Activated T-helper 17 cell treated with anti-CD3 and anti-CD28 coated beads, Interleukin-2, amount 50 U/mL, for 72 hours (primary cell): ENCODE data around the gene KL. TPM values are rescaled to one million over a fixed set of nuclear protein-coding genes. Genes with fewer than 3 reads are reported as not detected.

Source experiments
- ATAC-seq: fragments of 150-1000 bp; cut with Tn5 transposase; replicated peaks from 2 replicates; pipeline ENCODE4 v1.10.0; 2021; ENCODE audit warnings: mild to moderate bottlenecking, moderate library complexity
- H3K27ac Mint-ChIP-seq: one replicate; pipeline ENCODE4 v1.8.0; 2022; ENCODE audit warnings: mixed read lengths
- H3K27me3 Mint-ChIP-seq: one replicate; pipeline ENCODE4 v1.8.0; 2022; ENCODE audit warnings: mixed read lengths
- H3K36me3 Mint-ChIP-seq: one replicate; pipeline ENCODE4 v1.8.0; 2022; ENCODE audit warnings: low read depth, mild to moderate bottlenecking, mixed read lengths
- H3K4me1 Mint-ChIP-seq: one replicate; pipeline ENCODE4 v1.8.0; 2022; ENCODE audit warnings: mixed read lengths
- H3K4me3 Mint-ChIP-seq: one replicate; pipeline ENCODE4 v1.8.0; 2022; ENCODE audit warnings: mild to moderate bottlenecking, mixed read lengths
- H3K9me3 Mint-ChIP-seq: one replicate; pipeline ENCODE4 v1.8.0; 2022; ENCODE audit warnings: mixed read lengths
- total RNA-seq, 2 donors: library from RNA; stranded (reverse); gene quantifications; one replicate each; pipeline ENCODE4 v1.2.3, GENCODE V29; 2022

KL gene
- under 1 TPM in 1 of 2 donors, not detected in 1; 0.08 TPM for total RNA-seq

DNA sequence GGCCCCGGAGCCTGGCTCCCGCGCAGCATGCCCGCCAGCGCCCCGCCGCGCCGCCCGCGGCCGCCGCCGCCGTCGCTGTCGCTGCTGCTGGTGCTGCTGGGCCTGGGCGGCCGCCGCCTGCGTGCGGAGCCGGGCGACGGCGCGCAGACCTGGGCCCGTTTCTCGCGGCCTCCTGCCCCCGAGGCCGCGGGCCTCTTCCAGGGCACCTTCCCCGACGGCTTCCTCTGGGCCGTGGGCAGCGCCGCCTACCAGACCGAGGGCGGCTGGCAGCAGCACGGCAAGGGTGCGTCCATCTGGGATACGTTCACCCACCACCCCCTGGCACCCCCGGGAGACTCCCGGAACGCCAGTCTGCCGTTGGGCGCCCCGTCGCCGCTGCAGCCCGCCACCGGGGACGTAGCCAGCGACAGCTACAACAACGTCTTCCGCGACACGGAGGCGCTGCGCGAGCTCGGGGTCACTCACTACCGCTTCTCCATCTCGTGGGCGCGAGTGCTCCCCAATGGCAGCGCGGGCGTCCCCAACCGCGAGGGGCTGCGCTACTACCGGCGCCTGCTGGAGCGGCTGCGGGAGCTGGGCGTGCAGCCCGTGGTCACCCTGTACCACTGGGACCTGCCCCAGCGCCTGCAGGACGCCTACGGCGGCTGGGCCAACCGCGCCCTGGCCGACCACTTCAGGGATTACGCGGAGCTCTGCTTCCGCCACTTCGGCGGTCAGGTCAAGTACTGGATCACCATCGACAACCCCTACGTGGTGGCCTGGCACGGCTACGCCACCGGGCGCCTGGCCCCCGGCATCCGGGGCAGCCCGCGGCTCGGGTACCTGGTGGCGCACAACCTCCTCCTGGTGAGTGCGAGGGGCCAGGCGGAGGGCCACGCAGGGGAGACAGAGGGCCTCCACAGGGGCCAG, at the start of gene KL:
Gene KL (plus strand): TSS at position 10 of the 909 bp plus-strand sequence. CDS start 18 bp downstream, at position 28.
- ATAC-seq: peak; percentile 49
- H3K4me3 Mint-ChIP-seq: peak within 1 kb of the TSS; percentile 57
- H3K36me3 Mint-ChIP-seq: no peaks in the 10 kb centered on the region
- H3K27ac Mint-ChIP-seq: no peak within 1 kb of the TSS
- H3K9me3 Mint-ChIP-seq: no peaks in the 10 kb centered on the region
- peaks cover 66% of the 10 kb centered on the region for H3K27me3 Mint-ChIP-seq
- peaks cover 5% of the 10 kb centered on the region for H3K4me1 Mint-ChIP-seq

DNA sequence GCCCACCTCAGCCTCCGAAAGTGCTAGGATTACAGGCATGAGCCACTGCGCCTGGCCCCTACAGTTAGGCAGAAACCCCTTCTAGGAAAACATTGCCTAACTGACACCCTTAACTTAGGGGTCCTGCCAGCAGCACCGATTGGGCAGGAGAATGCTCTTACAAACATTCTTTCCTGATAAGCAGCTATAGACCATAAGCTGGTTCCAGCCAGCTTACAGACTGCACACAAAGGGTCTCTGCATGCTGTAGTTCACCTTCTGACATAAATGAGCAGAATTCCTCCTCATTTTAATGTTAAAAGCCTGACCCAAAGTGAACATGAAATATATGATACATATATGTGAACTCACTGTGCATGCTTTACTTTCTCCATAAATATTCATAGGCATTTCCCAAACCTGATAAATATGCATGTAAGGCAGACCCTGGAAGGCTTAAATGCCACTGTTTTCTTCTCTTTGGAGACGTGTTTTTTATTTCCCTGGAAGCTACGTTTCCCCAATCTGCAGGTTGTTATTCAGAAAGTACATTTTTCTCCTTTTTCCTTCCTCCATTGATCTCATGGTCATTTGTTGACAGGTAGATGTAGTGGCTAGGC, 48.5 kb upstream of the KL start:
- Mint-ChIP-seq H3K4me1 (no peaks in the 10 kb centered on the region), H3K9me3 (no peaks in the 10 kb centered on the region), H3K36me3 (no peaks in the 10 kb centered on the region), H3K4me3 (no peak overlapping the region), H3K27ac (no peak overlapping the region), H3K27me3 (peaks cover 5% of the 10 kb centered on the region)
- ATAC-seq: no peak

DNA sequence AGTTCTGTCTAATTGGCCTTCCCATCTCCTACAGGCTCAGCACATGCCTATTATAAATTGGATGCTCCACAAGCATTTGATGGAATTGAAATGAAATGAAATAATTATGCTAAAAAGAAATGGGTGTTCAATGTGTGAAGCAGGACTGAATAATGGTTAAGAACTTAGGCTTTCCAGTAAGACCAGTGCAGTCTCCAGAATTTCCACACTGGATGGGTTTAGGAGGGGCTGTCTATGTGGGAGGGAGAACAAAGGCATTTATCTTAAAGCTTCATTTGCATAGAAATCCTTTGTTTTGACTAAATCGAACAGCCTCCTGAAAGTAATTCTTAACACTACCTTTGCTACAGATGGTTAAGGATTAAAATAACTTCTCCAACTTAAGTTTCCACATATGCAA, 47.9 kb upstream of the KL start:
- no peak overlapping the region for H3K27ac Mint-ChIP-seq
- ATAC-seq: no peak
- H3K36me3 Mint-ChIP-seq: no peaks in the 10 kb centered on the region
- no peaks in the 10 kb centered on the region for H3K4me1 Mint-ChIP-seq
- no peak overlapping the region for H3K4me3 Mint-ChIP-seq
- no peaks in the 10 kb centered on the region for H3K9me3 Mint-ChIP-seq
- peaks cover 5% of the 10 kb centered on the region for H3K27me3 Mint-ChIP-seq

DNA sequence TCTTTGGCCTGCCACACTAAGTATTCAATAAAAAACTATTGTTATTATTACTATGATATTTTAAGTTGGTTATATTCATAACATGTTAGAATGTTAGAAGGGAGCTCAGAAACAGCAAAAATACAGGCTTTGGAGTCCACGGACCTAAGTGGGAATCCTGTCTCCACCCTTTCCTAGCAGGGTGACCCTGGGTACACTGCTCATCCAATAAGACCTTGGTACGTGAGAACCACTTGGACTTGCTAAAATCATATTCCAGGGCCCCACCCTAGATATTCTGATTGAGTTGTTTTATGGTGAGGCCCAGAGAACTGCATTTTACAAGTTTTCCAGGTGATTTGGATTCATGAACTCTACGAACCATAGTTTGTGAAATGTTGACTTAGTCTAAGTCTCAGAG, 47.4 kb upstream of the KL start:
- Mint-ChIP-seq H3K4me1 (no peaks in the 10 kb centered on the region), H3K9me3 (no peaks in the 10 kb centered on the region), H3K4me3 (no peak overlapping the region), H3K27ac (no peak overlapping the region), H3K27me3 (peaks cover 5% of the 10 kb centered on the region), H3K36me3 (no peaks in the 10 kb centered on the region)
- no peak for ATAC-seq

DNA sequence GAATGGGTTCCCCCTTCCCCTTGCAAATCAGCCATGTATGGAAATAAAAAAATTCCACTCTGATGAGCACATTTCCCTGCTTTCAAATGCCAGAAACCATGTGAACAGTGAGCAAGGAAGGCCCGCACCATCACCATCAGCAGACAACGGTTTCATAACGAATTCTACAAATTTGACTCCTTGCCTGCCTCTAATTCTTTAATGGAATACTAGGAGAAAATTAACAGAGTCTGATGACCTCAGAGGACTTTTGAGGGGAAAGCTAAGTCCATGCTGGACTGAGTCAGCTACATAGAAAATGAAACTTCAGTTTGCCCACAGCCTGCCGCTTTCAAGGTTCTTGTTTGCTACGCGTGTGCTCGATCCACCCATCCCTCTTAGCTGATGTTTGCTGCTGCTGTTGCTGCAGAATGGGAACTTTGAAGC, 46.7 kb upstream of the KL start:
- no peaks in the 10 kb centered on the region for H3K36me3 Mint-ChIP-seq
- no peaks in the 10 kb centered on the region for H3K4me1 Mint-ChIP-seq
- peak; percentile 70 for ATAC-seq
- H3K27me3 Mint-ChIP-seq: peaks cover 5% of the 10 kb centered on the region
- no peak overlapping the region for H3K27ac Mint-ChIP-seq
- no peaks in the 10 kb centered on the region for H3K9me3 Mint-ChIP-seq
- no peak overlapping the region for H3K4me3 Mint-ChIP-seq

DNA sequence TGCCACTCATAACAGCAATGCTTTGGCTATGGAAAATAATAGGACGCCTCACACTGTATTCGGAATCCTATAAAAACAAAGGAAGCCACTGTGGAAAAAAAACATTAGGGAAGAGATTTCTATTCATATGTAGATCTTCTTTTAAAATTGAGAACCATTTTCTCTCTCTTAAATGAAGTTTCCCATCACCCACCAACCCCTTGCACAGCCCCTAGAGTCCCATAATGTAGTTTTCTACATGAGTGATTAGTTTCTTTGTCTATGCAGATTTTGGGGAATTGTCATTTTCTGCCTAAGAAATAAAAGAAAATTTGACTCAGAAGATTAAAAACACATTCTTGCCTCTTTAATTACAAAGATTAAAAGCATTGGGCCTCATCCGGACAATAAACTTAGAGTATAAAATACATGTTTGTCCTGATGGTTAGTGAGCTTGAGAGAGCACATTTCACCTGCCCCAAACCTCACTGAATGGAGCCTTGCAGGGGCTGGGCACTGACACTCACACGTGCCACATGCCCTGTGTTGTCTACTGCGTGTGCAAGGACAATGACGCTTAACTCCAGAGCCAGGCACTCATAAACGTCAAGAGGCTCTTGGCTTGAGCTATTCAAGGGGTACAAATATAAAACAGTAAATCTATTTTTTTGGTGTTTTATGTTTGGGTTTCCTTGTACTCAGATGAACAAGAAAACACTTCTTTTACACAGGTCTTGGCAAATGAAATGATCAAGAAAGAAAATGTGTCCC, 40.0 kb upstream of the KL start:
- Mint-ChIP-seq H3K27ac (no peak overlapping the region), H3K27me3 (peaks cover 12% of the 10 kb centered on the region), H3K36me3 (no peaks in the 10 kb centered on the region), H3K9me3 (no peaks in the 10 kb centered on the region), H3K4me1 (no peaks in the 10 kb centered on the region), H3K4me3 (no peak overlapping the region)
- no peak for ATAC-seq

DNA sequence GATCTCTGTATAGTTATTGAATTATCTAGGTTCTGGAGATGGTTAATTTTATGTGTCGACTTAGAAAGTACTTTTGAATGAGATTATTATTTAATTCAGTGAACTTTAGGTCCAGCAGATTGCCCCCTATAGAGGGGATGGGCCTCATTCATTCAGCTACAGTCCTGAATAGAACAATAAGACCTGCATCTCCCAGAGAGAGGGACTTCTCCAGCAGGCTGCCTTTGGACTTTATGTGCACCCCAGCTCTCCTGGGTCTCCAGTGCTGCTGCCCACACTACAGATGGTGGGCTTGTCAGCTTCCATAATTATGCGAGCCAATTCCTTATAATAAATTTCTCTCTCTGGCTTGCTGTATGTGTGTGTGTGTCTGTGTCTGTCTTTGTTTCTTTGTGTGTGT, 39.3 kb upstream of the KL start:
- H3K27me3 Mint-ChIP-seq: peaks cover 12% of the 10 kb centered on the region
- H3K4me1 Mint-ChIP-seq: no peaks in the 10 kb centered on the region
- H3K36me3 Mint-ChIP-seq: no peaks in the 10 kb centered on the region
- no peak overlapping the region for H3K4me3 Mint-ChIP-seq
- H3K27ac Mint-ChIP-seq: no peak overlapping the region
- H3K9me3 Mint-ChIP-seq: no peaks in the 10 kb centered on the region
- ATAC-seq: no peak

DNA sequence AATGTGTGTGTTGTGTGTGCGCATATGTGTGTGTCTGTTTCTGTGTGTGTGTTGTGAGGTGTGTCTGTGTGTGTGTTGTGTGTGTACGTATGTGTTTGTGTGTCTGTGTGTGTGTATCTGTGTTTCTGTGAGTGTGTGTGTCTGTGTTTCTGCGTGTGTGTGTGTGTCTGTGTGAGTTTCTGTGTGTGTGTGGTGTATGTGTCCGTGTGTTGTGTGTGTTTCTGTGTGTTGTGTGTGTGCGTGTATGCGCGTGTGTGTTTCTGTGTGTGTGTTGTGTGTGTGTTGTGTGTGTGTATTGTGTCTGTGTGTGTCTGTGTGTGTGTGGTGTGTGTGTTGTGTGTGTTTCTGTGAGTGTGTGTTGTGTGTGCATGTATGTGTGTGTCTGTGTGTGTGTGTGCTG, 38.9 kb upstream of the KL start:
- H3K27me3 Mint-ChIP-seq: peaks cover 12% of the 10 kb centered on the region
- H3K9me3 Mint-ChIP-seq: no peaks in the 10 kb centered on the region
- H3K4me3 Mint-ChIP-seq: no peak overlapping the region
- no peaks in the 10 kb centered on the region for H3K36me3 Mint-ChIP-seq
- ATAC-seq: no peak
- H3K27ac Mint-ChIP-seq: no peak overlapping the region
- H3K4me1 Mint-ChIP-seq: no peaks in the 10 kb centered on the region

DNA sequence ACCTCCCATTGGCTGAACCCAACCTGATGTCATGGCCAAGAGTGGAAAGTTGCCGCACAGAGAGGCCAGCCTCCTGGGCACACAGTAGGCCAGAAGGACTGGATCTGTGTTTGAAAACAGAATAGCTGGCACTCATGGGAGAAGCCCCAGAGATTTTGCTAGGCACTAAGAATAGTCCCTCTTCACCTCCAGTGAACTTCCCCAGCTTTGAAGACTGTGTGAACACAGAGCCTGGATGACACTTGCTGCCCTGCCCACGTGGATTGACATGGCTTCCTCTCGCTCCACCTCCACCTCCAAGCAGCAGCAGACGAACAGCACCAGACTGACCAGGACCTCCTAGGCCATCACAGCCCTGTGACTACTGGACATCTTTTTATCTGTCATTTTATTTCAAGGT, 37.9 kb upstream of the KL start:
- Mint-ChIP-seq H3K27ac (no peak overlapping the region), H3K36me3 (no peaks in the 10 kb centered on the region), H3K4me3 (no peak overlapping the region), H3K4me1 (no peaks in the 10 kb centered on the region), H3K9me3 (no peaks in the 10 kb centered on the region), H3K27me3 (peaks cover 12% of the 10 kb centered on the region)
- no peak for ATAC-seq

DNA sequence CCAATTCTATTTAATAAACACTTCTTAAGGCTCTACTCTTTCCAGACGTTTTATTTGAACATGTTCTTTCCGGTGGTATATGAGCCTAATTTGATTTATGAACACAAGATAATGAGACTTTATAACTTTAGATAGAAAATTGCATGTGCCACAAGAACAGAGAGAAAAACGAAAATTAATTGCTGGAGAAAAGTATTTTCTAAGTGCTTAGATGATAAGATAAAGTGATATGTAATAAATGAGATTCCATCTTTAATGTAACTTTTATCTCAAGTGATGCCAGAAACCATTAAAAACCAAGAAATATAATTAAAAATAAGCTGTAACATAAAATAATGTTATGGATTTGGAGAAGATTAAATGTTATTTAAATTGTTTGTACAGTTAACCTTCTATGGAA, 33.2 kb upstream of the KL start:
- Mint-ChIP-seq H3K9me3 (no peaks in the 10 kb centered on the region), H3K4me1 (no peaks in the 10 kb centered on the region), H3K36me3 (no peaks in the 10 kb centered on the region), H3K27me3 (peaks cover 11% of the 10 kb centered on the region), H3K4me3 (no peak overlapping the region), H3K27ac (no peak overlapping the region)
- no peak for ATAC-seq

DNA sequence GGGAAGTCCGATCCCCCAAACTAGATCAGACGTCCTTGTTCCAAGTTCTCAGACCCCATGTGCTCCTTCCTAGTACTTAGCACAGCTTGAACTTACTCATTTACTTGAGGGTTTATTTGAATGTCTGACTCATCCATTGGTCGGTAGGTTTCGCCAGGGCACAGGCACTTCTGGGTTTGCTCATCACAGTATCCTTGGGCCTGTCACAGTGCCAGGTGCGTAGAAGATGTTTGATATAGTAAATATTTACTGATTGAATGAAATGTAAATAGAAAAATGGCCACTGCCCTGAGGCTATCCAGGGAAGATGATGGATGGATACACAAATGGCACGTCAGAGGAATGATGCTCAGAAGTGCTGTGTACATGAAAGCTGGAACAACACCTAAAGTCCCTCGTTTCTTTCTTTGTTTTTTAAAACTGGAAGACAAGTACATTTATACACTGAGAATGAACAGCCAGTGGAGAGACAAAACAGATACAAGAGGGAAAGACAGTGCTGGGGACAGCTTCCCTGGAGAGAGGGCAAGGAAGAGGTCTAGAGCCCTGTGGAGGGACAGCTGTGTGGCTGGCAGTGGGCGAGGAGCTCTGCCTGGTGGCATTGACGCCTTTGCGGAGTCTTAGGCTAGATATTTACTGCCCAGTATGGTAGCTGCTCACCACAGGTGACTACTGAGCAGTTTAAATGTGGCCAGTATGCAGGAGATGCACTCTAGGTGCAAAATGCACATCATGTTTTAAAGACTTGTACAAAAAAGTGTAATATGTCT, 31.2 kb upstream of the KL start:
- no peak overlapping the region for H3K4me3 Mint-ChIP-seq
- H3K4me1 Mint-ChIP-seq: no peaks in the 10 kb centered on the region
- H3K9me3 Mint-ChIP-seq: no peaks in the 10 kb centered on the region
- peak; percentile 86 for ATAC-seq
- peaks cover 8% of the 10 kb centered on the region for H3K27me3 Mint-ChIP-seq
- H3K27ac Mint-ChIP-seq: no peak overlapping the region
- no peaks in the 10 kb centered on the region for H3K36me3 Mint-ChIP-seq

DNA sequence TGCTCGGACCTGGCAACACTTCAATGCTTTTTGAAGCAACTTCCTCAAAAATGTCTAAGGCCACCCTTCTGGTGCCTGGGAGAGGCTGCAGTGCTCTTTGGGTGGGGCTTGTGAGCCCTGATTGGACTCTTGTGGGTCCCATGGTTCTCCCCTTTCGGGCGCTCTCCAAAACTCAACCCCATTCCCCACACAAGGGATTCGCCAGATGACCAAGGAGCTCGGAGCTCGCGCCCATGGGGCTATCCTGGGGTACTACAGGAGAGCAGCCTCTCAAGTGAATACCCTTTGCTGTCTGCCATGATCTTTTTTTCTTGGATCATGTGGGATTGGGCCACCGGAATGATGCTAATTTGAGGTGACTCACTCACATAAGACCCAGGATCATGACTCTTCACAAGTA, 29.7 kb upstream of the KL start:
- no peaks in the 10 kb centered on the region for H3K36me3 Mint-ChIP-seq
- peaks cover 18% of the 10 kb centered on the region for H3K27me3 Mint-ChIP-seq
- ATAC-seq: no peak
- no peaks in the 10 kb centered on the region for H3K4me1 Mint-ChIP-seq
- no peak overlapping the region for H3K27ac Mint-ChIP-seq
- no peak overlapping the region for H3K4me3 Mint-ChIP-seq
- no peaks in the 10 kb centered on the region for H3K9me3 Mint-ChIP-seq

DNA sequence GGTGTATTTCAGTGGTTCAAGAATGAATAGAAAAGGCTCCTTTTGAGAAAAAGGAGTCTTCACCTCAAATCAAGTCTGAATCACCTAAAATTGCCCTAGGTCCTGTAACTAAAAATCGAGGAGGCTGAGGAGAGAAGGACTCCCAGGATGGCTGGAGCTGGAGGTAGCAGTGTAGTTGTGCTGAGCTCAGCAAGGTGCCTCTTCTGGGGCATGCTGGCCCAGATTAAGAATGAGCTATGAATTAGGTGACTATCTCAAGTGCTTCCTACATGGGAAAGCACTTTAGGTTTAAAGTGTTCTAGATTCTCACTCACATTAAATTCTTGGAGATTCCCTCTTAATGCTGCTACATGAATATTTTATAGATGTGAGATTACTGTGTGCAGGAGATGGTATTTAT, 28.8 kb upstream of the KL start:
- Mint-ChIP-seq H3K9me3 (no peaks in the 10 kb centered on the region), H3K27me3 (peaks cover 21% of the 10 kb centered on the region), H3K27ac (no peak overlapping the region), H3K4me1 (no peaks in the 10 kb centered on the region), H3K36me3 (no peaks in the 10 kb centered on the region), H3K4me3 (no peak overlapping the region)
- ATAC-seq: no peak

DNA sequence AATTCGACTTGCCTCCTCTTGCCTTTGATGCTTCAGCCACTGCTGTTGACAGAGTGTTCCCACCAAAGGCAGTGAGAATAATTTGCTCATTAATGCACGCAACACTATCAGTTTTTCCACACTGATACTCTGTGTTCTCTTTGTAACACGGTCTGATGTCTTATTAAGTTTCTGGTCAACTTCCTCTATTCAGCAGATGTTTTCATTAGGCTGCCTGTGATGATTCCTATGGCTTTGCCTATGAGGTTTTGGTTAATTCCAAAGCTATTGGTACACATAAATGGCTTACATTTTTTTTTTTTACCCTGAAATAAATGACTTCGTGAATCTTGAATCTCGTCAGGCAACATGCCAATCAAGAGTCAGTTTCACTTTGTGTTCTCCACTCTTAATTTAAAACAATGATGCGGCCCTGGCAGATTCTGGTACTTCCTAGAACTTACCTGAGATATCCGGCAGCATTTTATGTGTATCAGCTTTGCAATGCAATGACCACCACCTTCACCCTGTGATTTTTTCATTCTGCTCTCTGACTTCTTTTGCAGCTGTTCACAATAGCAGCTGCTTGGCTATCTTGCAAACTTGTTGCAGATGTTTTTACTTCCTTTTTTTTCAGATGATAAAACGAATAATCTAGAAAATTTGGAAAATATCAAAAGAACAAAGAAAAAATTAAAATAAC, 27.5 kb upstream of the KL start:
- H3K27me3 Mint-ChIP-seq: peaks cover 21% of the 10 kb centered on the region
- H3K4me1 Mint-ChIP-seq: no peaks in the 10 kb centered on the region
- ATAC-seq: no peak
- H3K36me3 Mint-ChIP-seq: no peaks in the 10 kb centered on the region
- no peaks in the 10 kb centered on the region for H3K9me3 Mint-ChIP-seq
- no peak overlapping the region for H3K27ac Mint-ChIP-seq
- H3K4me3 Mint-ChIP-seq: no peak overlapping the region
